Activated T-cell treated with anti-CD3 and anti-CD28 coated beads, Interleukin-2, amount 50 U/mL, for 1 hour (primary cell): ENCODE results near the gene AP4E1.
"Not testable (repeated sequence)": the region's sequence is repeated elsewhere in the genome, so short reads cannot be mapped to it uniquely, and the experiment has no call there.

Experiments
- DNase-seq: peaks from one replicate; pipeline ENCODE4 v3.0.0-alpha.2; 2020

AP4E1 gene

DNA sequence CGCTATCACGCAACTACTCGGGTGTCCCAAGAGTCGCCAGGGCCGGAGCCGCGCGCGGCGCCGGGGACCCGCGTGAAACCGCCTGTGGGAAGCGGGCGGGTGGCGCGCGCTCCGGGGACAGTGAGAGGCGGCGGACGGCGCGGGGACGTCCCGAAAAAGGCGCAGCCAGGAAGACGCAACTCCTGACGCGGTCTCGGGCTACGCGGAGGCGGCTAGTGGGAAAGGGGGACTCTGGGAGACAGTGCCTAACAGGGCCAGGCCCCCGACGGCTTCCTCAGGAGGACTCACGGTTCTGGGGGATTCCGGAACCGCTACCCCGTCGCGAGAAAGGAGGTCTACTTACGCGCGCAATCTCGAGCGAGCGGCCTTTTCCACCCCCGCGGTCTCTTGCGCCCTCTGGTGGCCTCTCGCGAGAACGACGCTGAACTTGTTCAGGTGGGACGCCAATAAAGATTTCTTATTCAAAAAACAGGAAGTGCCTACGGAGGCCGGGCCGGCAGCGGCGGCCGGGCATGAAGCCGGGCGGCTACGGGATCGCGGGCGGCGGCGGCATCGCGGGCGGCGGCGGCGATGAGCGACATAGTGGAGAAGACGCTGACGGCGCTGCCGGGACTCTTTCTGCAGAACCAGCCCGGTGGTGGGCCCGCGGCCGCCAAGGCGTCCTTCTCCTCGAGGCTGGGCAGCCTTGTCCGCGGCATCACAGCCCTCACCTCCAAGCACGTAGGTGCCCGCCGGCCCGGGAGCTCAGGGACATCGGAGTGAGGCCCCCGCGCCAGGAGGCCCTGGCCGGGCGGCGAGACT lies at the start of gene AP4E1:
Gene AP4E1, plus strand, starts transcription at position 475 of the 801 bp plus-strand sequence. Its CDS starts 96 bp downstream, at position 571.
- DNase-seq: peak; percentile 94

DNA sequence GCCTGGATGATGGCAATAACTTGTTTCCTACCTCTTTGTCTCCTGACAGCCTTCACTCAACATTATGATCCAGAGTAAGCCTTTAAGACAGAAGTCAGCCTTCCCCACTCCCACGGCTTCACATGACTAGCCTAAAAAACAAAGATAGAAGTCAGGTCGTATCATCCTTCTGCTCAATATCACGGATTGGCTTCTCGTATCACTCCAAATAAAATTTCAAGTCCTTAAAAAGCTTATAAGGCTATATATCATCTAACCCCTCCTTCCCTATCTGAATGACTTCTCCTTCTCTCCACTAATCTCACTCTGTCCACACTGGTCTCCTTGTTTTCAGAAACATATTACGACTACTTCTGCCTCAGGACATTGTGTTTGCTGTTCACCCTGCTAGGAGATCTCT lies 47.7 kb upstream of the AP4E1 start:
- DNase-seq: no peak

DNA sequence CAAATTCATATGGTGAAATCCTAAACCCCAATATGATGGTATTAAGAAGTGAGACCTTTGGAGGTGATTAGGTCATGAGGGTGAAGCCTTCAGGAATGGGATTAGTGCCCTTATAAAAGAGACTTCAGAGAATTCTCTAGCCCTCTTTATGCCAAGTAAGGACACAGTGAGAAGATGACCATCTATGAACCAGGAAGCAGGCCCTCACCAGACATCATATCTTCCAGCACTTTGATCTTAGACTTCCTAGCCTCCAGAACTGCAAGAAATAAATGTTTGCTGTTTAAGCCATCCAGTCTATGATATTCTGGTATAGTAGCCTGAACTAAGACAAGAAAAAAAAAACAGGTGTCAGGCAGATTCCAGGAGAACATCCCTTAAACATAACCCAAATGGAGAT lies 45.9 kb upstream of the AP4E1 start:
- DNase-seq: no peak

DNA sequence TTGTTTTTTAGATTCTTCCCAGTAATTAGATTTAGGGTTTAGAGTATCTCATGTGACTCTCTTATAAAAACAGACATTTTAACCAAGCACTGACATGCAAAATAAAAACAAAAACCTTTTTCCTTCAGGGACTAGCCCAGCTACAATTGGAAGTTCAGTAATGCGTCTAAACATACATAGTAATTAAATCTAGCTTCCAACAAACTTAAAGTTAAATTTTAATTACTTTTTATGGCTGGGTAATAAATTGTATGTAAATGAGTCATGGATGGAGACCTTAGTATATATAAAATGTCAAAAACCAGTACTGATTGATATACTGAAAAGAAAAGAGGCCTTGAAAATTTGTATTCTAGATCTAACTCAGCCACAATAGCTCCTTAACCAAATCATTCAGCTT lies 43.6 kb upstream of the AP4E1 start:
- DNase-seq: no peak

DNA sequence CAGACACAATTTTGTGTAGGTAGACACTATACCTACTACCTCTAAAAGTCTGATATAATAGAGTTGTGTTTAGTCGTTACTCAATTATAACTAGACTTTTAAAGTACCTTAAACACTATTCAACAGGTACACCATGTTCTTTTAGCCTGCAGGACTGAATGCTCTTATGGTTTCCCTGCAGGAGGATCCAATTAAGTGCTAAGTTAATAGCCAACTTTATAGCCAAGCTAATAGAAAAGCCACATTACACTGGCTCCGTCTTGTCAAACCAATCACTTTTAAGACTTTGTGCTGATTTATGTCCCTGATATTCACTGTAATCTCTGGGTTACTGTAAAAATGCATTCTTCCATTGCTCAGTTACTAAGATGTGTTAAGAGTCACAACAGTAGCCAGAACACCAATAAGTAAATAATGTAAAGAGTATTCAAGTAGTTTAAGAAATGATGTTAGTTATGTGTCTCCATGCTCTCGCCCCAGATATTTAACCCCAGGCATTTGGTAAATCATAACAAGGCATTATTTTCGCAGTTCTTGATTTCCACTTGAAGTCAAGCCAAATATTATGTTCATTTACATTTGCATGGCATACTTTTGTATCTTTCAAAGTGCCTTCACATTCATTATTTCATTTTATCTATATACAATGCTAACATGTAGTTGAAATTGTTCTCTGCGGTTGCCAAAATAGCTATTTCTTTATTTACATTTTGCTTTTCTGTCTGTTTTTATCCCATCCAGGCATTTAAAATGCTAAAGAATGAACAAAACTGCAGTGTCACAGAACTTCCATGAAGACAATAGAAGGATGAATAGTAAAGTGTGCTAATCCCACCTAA lies 42.7 kb upstream of the AP4E1 start:
- no peak for DNase-seq

DNA sequence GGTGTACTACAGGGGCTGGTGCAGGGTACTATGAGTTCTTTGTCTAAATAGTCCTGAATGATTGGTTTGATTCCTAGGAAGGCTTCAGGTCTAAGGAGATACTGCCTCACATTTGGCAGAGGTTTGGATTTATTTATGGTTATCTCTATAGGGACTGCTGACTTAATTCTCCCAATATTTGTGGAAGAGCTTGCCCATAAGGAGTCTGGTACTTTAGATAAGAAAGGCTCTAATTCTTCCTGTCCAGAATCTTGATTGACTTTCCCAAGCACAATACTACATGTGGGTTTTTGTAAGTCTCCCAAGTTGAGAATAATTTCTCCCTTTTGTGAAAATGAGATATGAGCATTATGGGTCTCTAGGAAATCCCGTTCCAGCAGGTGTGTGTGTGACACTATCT lies 36.7 kb upstream of the AP4E1 start:
- no peak for DNase-seq

DNA sequence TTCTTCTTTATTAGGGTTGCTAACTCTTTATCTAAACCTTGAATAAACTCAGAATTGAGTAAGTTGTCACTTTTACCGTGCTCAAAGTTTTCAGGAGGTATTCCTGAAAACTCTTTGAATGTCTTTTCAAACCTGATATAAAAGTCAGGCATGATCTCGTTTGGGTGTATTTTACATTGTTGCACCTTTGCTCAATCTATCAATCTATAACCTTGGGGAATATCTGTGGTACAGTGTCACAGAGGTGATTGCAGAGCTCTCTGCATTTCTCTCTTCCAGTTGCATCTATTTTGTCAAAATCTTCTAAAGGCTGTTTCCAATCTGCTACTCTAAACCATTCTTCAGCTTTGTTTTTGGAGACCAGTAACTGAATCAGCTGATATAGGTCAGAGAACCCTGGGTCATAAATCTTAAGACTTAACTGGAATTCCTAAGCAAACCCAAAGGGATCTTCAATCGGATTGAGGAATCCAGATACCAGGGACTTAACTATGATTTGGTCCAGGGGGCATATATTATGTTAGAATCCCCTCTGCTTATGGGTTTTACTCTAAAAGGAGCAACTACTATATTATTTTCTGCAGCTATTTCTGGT lies 35.6 kb upstream of the AP4E1 start:
- no peak for DNase-seq

DNA sequence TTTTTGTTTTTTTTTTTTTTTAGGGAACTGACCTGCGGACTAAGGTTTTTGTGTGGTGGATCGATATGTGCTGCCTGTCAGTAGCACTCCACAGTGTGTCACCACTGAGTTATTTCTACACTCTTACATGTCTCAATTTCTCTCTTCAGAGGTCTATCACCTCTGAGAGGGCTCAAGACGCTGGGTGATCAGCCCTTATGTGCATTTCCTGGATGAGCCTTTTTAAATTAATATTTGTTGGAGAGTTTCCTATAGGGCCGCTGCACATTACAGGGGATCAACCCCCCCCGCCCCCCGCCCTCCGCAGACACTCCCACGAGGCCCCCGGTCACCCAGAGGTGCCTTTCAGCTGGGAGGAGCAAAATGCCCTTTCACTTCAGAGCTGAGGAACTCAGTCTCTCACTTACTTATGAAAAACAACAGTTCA lies 34.5 kb upstream of the AP4E1 start:
- DNase-seq: no peak

DNA sequence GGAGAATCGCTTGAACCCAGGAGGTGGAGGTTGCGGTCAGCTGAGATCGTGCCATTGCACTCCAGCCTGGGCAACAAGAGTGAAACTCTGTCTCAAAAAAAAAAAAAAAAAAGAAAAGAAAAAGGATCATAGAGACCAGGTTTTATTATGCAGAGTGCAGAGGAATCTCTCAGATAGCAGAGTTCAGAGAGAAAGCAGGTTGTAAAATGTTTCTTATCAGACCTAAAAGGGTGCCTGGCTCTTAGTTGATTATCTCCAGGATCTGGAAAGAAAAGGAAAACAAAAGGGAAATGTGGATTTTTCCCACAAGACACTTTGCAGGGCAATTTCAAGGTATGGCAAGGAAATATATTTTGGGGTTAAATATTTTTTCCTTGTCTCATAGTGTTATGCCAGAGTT lies 33.2 kb upstream of the AP4E1 start:
- DNase-seq: not testable (repeated sequence)

DNA sequence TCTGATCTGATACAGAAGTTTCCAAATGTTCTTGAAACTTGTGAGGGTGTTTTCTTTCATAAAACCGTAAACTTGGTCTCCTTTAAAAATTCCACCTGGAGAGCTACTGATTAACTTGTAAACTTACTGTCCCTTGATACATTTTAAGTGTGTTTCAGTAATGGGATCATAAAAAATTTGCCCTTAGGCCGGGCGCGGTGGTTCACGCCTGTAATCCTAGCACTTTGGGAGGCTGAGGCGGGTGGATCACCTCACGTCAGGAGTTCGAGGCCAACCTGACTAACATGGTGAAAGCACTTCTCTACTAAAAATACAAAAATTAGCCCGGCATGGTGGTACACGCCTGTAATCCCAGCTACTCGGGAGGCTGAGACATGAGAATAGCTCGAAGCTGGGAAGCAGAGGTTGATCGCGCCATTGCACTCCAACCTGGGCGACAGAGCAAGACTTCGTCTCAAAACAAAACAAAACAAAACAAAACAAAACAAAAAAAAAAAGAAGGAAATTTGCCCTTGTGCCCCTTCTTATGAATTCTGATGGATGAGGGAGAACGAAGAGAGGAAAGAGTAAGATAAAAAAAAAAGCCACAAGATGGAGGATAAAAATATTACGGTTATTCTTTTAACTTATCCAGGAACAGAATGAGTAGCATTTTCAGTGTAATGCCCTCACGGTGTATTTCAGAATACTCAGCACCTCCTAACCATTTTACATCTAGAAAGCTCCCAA lies 32.1 kb upstream of the AP4E1 start:
- peak; percentile 19 for DNase-seq

DNA sequence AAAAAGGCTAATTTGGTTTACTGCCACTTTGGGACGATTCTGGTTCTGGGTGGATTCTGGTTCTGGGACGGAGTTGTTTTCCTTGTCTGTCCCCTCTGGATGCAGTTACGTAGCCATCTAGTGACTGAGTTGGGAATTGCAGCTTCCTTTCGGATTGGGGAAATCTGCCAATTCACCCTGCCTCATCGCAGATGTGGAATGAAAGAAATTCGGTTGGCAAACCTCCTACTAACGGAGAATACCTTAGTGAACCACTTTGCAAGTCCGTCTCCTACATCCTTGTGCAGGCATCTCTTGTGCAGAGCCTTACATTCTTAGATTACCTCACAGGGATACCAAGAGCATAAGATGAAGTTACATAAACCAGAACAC lies 31.5 kb upstream of the AP4E1 start:
- peak; percentile 54 for DNase-seq

DNA sequence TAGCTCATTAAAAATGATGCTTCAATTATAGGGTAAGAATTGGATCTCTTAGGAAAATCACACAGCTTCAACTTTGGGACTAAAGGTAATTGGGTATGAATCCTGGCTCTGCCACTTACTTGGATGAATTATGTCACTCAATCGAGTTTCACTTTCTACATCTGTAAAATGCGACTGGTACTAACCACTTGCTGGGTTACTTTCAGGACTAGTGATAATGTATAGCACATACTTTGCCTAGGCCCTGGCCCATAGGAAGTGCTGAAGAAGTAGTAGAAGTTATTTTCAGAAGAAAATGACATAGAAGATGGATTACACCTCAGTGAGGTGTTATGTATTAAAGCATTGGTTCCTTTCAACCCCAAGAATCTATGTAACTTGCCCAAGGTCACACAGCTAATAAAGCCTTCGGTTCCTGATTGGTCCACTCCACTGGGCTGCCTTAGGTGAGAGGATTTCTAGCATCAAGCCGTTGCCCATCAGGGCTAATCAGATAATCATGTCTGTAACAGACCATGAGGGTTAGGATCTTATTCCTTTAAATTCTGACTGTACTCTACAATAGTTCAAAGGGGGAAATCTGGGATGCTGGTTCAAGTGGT lies 29.4 kb upstream of the AP4E1 start:
- DNase-seq: no peak

DNA sequence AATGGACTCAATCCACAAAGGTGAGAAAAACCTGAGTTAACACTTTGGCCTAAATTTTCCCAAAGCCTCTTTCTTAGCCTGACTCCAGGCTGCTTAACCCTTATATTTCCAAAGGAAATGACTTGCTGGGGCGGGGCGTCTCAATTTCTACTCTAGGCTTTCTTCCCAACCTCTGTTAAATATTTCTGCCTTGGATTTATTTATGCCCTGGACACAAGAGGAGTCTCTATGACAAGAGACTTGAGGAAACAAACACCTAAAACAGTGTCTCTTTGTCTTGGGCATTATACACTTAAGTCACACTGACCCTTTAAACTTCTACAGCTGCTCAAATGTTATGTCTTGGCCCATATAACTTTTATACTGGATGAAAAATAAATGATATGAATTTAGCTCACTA lies 28.3 kb upstream of the AP4E1 start:
- no peak for DNase-seq

DNA sequence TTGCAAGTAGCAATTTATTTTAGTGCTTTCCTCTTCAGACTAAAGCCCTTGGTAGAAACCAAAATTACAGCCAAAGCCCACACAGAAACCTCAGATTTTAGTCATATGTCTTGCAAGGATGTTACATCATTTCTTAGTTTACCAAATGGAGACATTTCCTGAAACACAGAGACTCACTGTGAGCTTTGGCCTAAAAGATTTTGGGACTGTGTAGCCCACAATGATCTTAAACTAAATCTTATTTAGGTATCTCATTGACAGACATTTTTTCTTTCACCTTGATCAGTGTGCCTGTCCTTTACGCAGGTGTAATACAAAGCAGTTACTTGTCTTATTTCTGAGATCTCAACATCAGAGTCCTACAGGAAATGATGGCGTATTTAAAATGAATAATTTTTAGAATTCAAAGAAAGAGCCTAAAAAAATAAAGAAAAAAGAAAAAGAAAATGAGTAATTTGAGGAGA lies 27.8 kb upstream of the AP4E1 start:
- no peak for DNase-seq

DNA sequence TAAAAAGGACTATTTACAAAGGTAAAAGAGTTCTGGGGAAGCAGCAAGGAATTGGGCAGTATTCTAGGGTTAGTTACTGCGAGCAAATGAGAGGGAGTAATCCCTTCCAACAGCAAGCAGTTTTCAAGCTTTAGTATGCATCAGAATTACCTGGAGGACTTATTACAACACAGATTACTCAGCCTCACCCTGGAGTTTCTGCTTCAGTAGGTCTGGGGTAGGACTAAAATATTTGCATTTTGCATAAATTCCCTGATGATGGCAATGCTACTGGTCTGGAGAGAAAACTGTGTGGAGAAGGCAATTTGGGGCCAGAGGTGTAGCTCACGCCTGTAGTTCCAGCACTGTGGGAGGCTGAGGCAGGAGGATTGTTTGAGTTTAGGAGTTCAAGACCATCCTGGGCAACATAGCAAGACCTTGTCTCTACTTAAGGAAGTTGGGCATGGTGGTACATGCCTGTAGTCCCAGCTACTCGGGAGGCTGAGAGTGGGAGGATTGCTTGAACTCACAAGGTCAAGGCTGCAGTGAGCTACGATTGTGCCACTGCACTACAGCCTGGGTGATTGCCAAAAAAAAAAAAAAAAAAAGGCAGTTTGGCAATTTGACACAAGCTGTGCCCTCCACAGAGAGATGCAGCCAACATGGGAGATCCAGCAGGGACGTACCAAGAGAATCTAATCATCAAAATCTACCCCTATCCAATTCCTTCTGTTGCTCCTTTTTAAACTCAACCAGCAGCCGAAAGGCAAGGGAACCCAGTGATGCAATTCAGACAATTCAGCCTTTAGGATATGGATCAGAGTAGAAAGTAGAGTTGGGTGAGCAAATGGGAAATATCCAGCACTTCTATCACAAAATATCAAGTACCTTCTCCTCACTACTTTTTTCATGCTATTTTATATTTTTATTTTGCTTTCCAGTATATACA lies 27.1 kb upstream of the AP4E1 start:
- DNase-seq: no peak

DNA sequence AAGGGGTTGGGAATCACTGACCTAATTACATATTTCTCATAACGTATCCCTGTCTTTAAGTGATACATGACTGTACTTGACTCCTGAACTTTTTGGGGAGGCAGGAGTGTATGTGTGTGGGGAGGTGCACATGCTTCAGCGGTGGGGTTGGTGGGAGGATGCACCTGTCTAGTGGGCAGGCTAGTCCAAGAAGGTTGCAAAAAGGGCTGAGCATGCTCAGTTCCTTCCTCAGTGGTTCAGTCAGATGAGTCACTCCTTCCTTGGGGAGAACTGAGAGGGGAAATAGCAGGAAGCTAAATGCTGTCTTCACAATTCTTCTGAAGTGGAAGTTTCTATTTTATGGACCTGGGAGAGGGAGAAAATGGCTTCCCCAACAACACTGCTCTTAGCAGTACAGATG lies 24.6 kb upstream of the AP4E1 start:
- DNase-seq: no peak

DNA sequence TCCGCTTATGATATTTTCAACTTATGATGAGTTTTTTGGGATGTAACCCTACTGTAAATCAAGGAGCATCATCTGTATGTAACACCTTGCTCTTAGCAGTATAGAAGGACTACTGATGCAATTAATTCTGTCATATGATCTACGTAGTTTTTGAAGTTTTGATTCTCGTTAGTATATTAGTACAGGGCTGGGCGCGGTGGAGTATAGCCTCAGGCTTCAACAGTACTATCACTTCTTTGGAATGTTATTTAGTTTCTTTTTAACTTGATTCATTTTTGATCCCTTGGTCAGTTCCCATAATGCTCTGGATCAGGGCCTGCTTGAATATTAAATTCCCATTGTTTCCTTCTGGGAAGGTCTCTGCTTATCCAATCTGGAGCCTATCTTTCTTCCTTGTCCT lies 23.9 kb upstream of the AP4E1 start:
- no peak for DNase-seq

DNA sequence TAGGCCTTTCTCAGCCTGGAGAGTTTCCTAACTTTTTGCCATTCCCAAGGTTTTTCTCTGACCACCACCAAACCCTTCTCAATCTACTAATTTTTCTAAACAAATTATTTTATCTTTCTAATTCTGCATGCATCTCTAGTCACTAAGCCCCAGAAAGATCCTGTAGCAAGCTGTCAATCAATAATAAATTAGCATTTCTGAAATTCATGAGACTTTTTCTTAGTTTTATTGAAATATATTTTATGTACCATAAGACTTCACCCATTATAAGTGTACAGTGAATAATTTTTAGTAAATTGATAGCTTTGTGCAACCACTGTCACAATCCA lies 22.4 kb upstream of the AP4E1 start:
- DNase-seq: no peak

DNA sequence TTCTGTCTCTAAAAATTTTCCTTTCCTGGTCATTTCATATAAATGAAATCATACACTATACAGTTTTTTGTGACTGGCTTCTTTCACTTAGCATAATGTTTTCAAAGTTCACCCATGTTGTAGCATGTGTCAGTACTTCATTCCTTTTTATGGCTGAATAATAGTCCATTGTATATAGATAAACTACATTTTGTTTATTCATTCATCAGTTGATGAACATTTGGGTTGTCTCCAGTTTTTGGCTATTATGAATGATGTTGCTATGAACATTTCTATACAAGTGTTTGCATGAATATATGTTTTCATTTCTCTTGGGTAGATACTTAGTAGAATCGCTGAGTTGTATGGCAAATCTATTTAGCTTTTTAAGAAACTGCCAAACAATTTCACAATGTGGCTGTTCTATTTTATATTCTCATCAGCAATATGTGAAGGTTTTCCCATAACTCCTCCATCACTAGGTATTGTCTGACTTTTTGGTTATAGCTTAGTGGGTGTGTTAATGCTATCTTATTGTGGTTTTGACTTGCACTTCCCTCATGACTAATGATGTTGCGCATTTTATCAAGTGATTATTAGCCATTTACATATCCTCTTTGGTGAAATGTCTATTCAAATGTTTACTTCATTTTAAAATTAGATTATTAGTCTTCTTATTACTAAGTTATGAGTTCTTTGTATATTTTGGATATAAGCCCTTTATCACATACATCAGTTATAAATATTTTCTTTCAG lies 21.7 kb upstream of the AP4E1 start:
- no peak for DNase-seq

DNA sequence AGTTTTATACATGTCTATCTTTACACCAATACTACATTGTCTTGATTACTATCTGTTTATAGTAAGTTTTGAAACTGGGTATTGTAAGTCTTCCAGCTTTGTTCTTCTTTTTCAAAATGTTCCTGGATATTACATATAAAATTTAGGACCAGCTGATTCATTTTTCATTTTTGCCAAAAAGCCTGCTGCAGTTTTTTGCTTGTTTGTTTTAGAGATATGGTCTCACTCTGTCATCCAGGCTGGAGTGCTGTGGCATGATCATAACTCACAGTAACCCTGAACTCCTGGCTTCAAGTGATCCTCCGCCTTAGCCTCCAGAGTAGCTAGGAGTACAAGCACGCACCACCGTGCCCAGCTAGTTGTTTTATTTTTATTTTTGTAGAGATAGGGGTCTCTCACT lies 20.4 kb upstream of the AP4E1 start:
- no peak for DNase-seq

DNA sequence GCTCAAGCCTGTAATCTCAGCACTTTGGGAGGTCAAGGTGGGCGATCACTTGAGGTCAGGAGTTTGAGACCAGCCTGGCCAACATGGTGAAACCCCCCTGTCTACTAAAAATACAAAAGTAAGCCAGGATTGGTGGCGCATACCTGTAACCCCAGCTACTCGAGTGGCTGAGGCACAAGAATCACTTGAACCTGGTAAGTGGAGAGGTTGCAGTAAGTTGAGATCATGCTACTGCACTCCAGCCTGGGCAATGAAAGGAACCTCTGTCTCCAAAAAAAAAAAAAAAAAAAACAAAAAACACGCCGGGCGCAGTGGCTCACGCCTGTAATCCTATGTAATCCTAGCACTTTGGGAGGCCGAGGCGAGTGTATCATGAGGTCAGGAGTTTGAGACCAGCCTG lies 18.9 kb upstream of the AP4E1 start:
- no peak for DNase-seq
